ENCODE data around the gene PPP6R1. TPM values are rescaled to one million over a fixed set of nuclear protein-coding genes. Genes with fewer than 3 reads are reported as not detected.

The PPP6R1 gene, protein sequence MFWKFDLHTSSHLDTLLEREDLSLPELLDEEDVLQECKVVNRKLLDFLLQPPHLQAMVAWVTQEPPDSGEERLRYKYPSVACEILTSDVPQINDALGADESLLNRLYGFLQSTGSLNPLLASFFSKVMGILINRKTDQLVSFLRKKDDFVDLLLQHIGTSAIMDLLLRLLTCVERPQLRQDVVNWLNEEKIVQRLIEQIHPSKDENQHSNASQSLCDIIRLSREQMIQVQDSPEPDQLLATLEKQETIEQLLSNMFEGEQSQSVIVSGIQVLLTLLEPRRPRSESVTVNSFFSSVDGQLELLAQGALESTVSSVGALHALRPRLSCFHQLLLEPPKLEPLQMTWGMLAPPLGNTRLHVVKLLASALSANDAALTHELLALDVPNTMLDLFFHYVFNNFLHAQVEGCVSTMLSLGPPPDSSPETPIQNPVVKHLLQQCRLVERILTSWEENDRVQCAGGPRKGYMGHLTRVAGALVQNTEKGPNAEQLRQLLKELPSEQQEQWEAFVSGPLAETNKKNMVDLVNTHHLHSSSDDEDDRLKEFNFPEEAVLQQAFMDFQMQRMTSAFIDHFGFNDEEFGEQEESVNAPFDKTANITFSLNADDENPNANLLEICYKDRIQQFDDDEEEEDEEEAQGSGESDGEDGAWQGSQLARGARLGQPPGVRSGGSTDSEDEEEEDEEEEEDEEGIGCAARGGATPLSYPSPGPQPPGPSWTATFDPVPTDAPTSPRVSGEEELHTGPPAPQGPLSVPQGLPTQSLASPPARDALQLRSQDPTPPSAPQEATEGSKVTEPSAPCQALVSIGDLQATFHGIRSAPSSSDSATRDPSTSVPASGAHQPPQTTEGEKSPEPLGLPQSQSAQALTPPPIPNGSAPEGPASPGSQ
- 30.4 TPM for total RNA-seq

DNA sequence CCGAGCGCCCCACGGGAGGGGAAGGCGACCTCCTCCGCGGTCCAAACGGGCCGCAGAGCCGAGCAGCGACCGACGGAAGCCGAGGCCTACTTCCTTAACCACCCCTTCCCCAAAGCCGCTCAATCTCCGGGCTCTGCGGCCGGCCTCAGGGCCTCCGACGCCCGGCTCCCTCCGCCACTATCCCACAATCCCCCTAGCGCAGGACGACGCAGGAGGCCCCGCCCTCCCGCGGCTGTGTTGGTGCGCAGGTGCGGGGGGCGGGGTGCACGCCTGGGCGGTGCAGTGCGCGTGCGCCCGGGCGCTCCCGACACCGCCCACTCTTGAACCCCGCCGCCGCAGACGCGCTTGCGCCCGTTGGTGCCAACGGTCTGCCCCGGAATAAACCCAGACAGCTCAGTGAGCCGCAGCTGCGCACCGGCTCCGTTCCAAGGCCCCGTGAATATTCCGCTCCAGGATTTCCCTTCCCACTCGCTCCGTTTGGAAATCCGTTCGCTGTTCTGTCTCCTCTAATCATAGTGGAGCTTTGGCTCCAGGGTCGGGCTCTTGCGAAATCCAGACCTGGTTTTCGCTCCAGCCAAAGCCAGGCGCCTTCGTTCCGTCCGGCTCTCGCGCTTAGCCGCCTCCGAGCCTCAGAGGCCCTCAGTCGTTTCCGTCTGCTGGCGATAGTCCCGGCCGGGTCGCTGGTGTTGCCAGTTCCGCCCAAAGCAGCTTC lies at the start of gene PPP6R1:
Gene PPP6R1, minus strand, starts transcription at position 190 of the 712 bp plus-strand sequence. CDS start 11,914 bp downstream, outside the sequence.
- peaks cover 50% of the 10 kb centered on the region for H3K4me1 ChIP-seq
- TF ChIP-seq POLR2A (IDR thresholded peaks at IDR 0.05) (peak in 1 of 2 donors; percentile 77), POLR2AphosphoS5 (IDR thresholded peaks at IDR 0.05; ENCODE audit: insufficient read depth in 1 of 2, low read depth in 1 of 2) (peak; percentile 93 to 99)
- TF ChIP-seq, protein P1, sequence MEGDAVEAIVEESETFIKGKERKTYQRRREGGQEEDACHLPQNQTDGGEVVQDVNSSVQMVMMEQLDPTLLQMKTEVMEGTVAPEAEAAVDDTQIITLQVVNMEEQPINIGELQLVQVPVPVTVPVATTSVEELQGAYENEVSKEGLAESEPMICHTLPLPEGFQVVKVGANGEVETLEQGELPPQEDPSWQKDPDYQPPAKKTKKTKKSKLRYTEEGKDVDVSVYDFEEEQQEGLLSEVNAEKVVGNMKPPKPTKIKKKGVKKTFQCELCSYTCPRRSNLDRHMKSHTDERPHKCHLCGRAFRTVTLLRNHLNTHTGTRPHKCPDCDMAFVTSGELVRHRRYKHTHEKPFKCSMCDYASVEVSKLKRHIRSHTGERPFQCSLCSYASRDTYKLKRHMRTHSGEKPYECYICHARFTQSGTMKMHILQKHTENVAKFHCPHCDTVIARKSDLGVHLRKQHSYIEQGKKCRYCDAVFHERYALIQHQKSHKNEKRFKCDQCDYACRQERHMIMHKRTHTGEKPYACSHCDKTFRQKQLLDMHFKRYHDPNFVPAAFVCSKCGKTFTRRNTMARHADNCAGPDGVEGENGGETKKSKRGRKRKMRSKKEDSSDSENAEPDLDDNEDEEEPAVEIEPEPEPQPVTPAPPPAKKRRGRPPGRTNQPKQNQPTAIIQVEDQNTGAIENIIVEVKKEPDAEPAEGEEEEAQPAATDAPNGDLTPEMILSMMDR (IDR thresholded peaks at IDR 0.05) = peak in 1 of 3 experiments; percentile 57
- DNase-seq (ENCODE audit: extremely low spot score in 2 of 2) = peak in 1 of 2 donors; percentile 99

DNA sequence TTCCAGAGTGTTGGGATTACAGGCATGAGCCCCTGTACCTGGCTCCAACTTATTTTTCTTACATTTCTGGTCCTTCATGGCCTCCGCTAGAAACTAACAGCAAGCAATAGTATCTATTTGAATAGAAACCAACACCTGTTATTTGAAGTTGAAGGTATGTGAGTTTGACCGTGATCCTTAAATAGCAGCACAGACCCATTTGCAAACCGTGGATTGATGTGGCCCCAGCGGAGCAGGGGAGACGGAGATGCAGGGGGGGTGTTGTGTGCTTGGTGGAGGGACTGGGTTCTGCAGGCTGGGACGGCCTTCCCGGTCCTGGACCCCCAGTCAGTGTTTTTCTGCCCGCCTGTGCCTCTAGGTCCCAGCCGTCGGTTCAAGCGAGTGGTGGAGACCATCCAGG lies 49.5 kb upstream of the PPP6R1 start:
- Histone ChIP-seq H3K27ac (no peak overlapping the region), H3K9me3 (no peaks in the 10 kb centered on the region), H3K27me3 (no peaks in the 10 kb centered on the region), H3K4me1 (no peaks in the 10 kb centered on the region), H3K4me3 (no peak overlapping the region), H3K36me3 (no peaks in the 10 kb centered on the region)
- intact Hi-C loops (cut with DNase I) = loop anchor here (10.0 kb wide), 2 partner anchors 67 to 197 kb away; partner anchors contain the start of genes IL11 and TMEM190
- TF ChIP-seq POLR2A (IDR thresholded peaks at IDR 0.05) (no peak), POLR2AphosphoS5 (IDR thresholded peaks at IDR 0.05; ENCODE audit: insufficient read depth in 1 of 2, low read depth in 1 of 2) (no peak)
- TF ChIP-seq, protein P1 (IDR thresholded peaks at IDR 0.05) = no peak
- DNase-seq (ENCODE audit: extremely low spot score in 2 of 2) = no peak

More for the DNA sequence above, at the start of gene PPP6R1:
- Histone ChIP-seq H3K4me3 (peak within 1 kb of the TSS; percentile 70 to 95), H3K27ac (peak within 1 kb of the TSS; percentile 82), H3K9me3 (no peaks in the 10 kb centered on the region), H3K36me3 (no peaks in the 10 kb centered on the region), H3K27me3 (no peaks in the 10 kb centered on the region)
- intact Hi-C loops (cut with DNase I) = no loop called here

DNA sequence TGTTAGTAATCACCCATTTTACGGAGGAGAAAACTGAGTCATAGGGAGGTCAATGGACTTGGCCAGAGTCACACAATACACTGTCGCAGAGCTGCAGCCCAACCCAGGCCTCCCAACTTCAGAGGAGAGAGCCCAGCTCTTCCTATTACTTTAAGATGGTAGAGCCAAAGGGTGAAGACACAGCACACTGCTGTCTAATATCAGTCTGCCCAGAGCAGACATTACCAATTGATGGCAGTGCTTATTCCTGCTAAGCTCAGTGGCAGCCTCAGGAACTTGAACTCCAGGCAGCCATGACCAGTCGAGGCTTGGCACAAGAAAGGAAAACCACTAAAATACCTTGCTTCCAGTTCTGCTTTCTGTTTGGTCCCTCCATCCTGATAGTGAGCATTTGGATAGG lies 47.9 kb upstream of the PPP6R1 start:
- Histone ChIP-seq H3K4me1 (peaks cover under 1% of the 10 kb centered on the region), H3K27ac (no peak overlapping the region), H3K27me3 (no peaks in the 10 kb centered on the region), H3K9me3 (no peaks in the 10 kb centered on the region), H3K36me3 (no peaks in the 10 kb centered on the region), H3K4me3 (no peak overlapping the region)
- intact Hi-C loops (cut with DNase I) = loop anchor here (10.0 kb wide), 2 partner anchors 68 to 198 kb away; partner anchors contain the start of genes IL11 and TMEM190
- TF ChIP-seq POLR2A (IDR thresholded peaks at IDR 0.05) (no peak), POLR2AphosphoS5 (IDR thresholded peaks at IDR 0.05; ENCODE audit: insufficient read depth in 1 of 2, low read depth in 1 of 2) (no peak)
- TF ChIP-seq, protein P1 (IDR thresholded peaks at IDR 0.05) = no peak
- no peak for DNase-seq (ENCODE audit: extremely low spot score in 2 of 2)

DNA sequence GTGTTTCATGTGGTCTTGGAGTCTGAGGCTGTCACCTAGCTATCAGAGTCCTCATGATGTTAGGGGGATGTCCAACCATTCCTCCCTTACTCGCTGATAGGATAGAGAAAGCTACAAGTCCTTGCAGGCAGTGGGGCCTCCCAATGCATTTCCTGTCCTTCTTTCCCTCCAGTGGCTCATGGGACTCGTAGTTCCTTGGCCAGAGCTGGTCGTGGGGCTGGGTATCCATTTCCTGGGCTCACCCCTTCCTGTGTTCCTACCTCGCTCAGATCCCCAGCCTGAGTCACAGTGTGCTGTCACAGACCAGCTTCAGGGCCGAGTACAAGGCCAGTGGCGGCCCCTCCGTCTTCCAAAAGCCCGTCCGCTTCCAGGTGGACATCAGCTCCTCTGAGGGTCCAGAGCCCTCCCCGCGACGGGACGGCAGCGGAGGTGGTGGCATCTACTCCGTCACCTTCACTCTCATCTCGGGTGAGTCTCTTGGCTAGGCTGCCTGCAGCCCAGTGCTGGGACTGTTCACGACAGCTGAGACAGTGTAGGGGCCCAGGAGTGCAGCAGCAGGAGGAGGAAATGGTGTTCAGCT lies 47.3 kb upstream of the PPP6R1 start:
- no peaks in the 10 kb centered on the region for H3K27me3 ChIP-seq
- H3K36me3 ChIP-seq = no peaks in the 10 kb centered on the region
- H3K9me3 ChIP-seq = no peaks in the 10 kb centered on the region
- intact Hi-C loops (cut with DNase I) = loop anchor here (10.0 kb wide), 2 partner anchors 69 to 199 kb away; partner anchors contain the start of genes IL11 and TMEM190
- TF ChIP-seq, protein P1 (IDR thresholded peaks at IDR 0.05) = no peak
- TF ChIP-seq POLR2AphosphoS5 (IDR thresholded peaks at IDR 0.05; ENCODE audit: insufficient read depth in 1 of 2, low read depth in 1 of 2) (no peak), POLR2A (IDR thresholded peaks at IDR 0.05) (no peak)
- no peak overlapping the region for H3K27ac ChIP-seq
- no peak overlapping the region for H3K4me3 ChIP-seq
- no peak for DNase-seq (ENCODE audit: extremely low spot score in 2 of 2)
- H3K4me1 ChIP-seq = peaks cover 6% of the 10 kb centered on the region

Measured in vagina (tissue), 2 donors.